ENCODE results near the gene WDR47.

Gene WDR47

DNA sequence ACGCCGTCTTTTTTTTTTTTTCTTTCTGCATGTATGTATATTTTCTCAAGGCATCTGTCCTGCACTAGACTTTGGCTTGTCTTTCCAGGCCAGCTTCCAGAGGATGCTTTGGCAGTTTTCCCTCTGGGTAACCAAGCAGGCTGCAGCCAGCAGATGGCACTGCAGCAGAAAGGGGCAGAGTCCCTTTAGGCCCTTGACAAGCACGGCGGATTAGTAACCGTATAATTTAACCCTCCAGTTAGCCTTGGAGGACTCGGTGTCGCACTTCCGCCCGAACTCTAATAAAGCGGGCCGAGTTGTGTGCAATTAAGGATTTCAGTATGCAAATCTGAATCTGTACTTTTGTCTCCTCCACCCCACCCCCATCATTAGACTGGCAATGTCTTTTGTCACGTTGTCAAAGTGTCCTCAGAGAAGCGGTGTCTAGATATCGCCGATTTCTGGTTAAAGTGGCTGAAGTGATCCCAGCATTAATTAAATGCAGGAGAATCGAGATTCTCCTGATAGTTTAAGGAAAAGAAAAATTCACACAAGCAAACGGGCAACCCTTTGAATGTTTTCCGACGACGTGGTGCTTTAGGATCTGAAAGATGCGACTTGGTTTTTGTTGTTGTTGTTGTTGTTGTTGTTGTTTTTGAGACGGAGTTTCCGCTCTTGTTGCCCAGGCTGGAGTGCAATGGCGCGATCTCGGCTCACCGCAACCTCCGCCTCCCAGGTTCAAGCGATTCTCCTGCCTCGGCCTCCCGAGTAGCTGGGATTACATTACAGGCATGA, 47.5 kb upstream of the WDR47 start:
- no peaks in the 10 kb centered on the region for H3K9me3 ChIP-seq (ENCODE audit: insufficient read depth, low read depth, low read length)
- H3K79me1 ChIP-seq (ENCODE audit: low read length), result peaks cover 7% of the 10 kb centered on the region
- no peak overlapping the region for H2BK120ac ChIP-seq (ENCODE audit: insufficient read depth, low read length, poor library complexity)
- no peak overlapping the region for H2BK5ac ChIP-seq (ENCODE audit: low read depth, low read length, poor library complexity)
- DNase-seq, result peak; percentile 82 to 84
- H2BK12ac ChIP-seq (ENCODE audit: low read length), result no peak overlapping the region
- H3K14ac ChIP-seq (ENCODE audit: low read length), result no peak overlapping the region
- no peak overlapping the region for H2AFZ ChIP-seq (ENCODE audit: insufficient read depth, low read length, poor library complexity)
- H3K79me2 ChIP-seq (ENCODE audit: control insufficient read depth, insufficient read depth, low read length, poor library complexity), result peaks cover 5% of the 10 kb centered on the region
- peak overlapping the region; percentile 80 for H4K91ac ChIP-seq (ENCODE audit: low read depth, low read length)
- no peak overlapping the region for H4K12ac ChIP-seq (ENCODE audit: low read depth, low read length)
- whole genome bisulfite sequencing (ENCODE audit: extremely low coverage, insufficient coverage, insufficient read length), result no CpG with 5 or more reads among the region's 31 CpGs
- no peak overlapping the region for H2AK5ac ChIP-seq (ENCODE audit: low read length)
- no peak overlapping the region for H3K4me2 ChIP-seq (ENCODE audit: low read length)
- no peak overlapping the region for H3K23ac ChIP-seq (ENCODE audit: low read length)
- no peak overlapping the region for H4K8ac ChIP-seq (ENCODE audit: low read depth, low read length)
- H3K4me1 ChIP-seq (ENCODE audit: control insufficient read depth in 1 of 2, insufficient read depth in 2 of 2, low read length in 2 of 2), result peaks cover 8 to 11% of the 10 kb centered on the region in 2 experiments
- no peak overlapping the region for H3K18ac ChIP-seq (ENCODE audit: low read length)
- no peak overlapping the region for H3K4me3 ChIP-seq (ENCODE audit: low read depth, low read length)
- peaks cover 4 to 8% of the 10 kb centered on the region in 2 experiments for H3K36me3 ChIP-seq (ENCODE audit: control insufficient read depth in 1 of 2, insufficient read depth in 2 of 2, low read length in 2 of 2)
- H3K4ac ChIP-seq (ENCODE audit: low read depth, low read length), result no peak overlapping the region
- H3K9ac ChIP-seq (ENCODE audit: low read length), result no peak overlapping the region
- no peak overlapping the region for H3K27ac ChIP-seq (ENCODE audit: low read depth, low read length)
- H3K27me3 ChIP-seq (ENCODE audit: insufficient read depth, low read length), result no peaks in the 10 kb centered on the region

DNA sequence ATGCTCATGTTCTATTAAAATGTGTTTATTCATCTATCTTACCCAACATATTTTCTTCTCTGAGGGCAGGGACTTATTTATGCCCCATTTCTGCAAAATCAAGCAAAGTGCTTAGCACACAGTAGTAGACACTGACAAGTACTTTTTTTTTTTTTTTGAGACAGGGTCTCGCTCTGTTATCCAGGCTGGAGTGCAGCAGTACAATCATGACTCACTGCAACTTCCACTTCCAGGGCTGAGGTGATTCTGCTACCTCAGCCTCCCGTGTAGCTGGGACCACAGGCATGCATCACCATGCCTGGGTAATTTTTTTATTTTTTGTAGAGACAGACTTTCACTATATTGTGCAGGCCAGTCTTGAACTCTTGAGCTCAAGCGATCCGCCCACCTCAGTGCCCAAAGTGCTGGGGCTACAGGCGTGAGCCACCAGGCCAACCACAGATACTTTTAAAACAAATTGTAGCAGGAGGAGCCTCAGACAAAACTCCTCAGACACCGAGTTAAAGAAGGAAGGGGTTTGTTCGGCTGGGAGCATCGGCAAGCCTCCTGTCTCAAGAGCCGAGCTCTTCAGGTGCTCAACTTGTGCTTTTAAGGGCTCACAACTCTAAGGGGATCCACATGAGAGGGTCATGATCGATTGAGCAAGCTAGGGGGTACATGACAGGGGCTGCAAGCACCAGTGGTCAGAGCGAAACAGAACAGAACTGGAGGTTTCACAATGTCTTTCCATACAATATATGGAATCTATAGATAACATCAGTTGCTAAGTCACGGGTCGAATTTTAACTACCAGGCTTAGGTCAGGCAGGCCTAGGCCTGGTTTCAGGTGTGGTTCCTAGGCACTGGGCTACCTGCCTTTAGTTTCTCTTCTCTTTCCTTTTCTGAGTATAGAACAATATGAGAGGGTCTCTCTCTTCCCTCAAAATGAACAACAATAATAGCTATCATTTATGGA, 42.9 kb upstream of the WDR47 start:
- WGBS (ENCODE audit: extremely low coverage, insufficient coverage, insufficient read length), result no CpG with 5 or more reads among the region's 13 CpGs
- H2AK5ac ChIP-seq (ENCODE audit: low read length), result no peak overlapping the region

DNA sequence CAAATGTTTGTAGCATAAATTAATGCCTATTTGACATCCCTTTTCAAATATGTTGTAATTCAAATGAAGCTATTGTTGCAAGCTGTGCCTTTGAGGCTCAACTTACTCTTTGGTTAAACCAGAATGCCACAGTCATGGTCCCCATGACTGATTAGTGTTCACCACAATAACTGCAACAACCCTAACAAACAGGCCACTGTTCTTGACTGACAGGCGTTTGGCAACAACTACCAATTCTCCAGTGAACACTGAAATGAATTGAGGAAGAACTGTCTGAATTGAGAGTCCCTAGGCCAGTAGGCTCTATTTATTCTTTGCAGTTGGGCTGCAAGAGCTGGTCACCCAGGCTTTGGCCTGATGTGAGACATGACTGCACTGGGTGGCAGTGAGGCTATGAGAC, 42.0 kb upstream of the WDR47 start:
- Histone ChIP-seq H3K4me2 (ENCODE audit: low read length) (no peak overlapping the region), H4K8ac (ENCODE audit: low read depth, low read length) (no peak overlapping the region), H2AK5ac (ENCODE audit: low read length) (no peak overlapping the region), H3K79me1 (ENCODE audit: low read length) (no peaks in the 10 kb centered on the region), H3K9ac (ENCODE audit: low read length) (no peak overlapping the region), H2AFZ (ENCODE audit: insufficient read depth, low read length, poor library complexity) (no peak overlapping the region), H3K27ac (ENCODE audit: low read depth, low read length) (no peak overlapping the region), H3K4me3 (ENCODE audit: low read depth, low read length) (no peak overlapping the region), H2BK120ac (ENCODE audit: insufficient read depth, low read length, poor library complexity) (no peak overlapping the region), H3K27me3 (ENCODE audit: insufficient read depth, low read length) (no peaks in the 10 kb centered on the region), H4K91ac (ENCODE audit: low read depth, low read length) (no peak overlapping the region), H2BK12ac (ENCODE audit: low read length) (no peak overlapping the region), H3K18ac (ENCODE audit: low read length) (no peak overlapping the region), H3K4ac (ENCODE audit: low read depth, low read length) (peak overlapping the region; percentile 14), H3K14ac (ENCODE audit: low read length) (no peak overlapping the region), H3K23ac (ENCODE audit: low read length) (no peak overlapping the region), H3K79me2 (ENCODE audit: control insufficient read depth, insufficient read depth, low read length, poor library complexity) (no peaks in the 10 kb centered on the region), H3K9me3 (ENCODE audit: insufficient read depth, low read depth, low read length) (no peaks in the 10 kb centered on the region), H2BK5ac (ENCODE audit: low read depth, low read length, poor library complexity) (no peak overlapping the region), H4K12ac (ENCODE audit: low read depth, low read length) (no peak overlapping the region), H3K4me1 (ENCODE audit: control insufficient read depth in 1 of 2, insufficient read depth in 2 of 2, low read length in 2 of 2) (peaks cover 5 to 6% of the 10 kb centered on the region in 2 experiments), H3K36me3 (ENCODE audit: control insufficient read depth in 1 of 2, insufficient read depth in 2 of 2, low read length in 2 of 2) (no peaks in the 10 kb centered on the region)
- DNase-seq, result no peak
- no CpG with 5 or more reads among the region's 1 CpG for WGBS (ENCODE audit: extremely low coverage, insufficient coverage, insufficient read length)

More for the DNA sequence above, 42.9 kb upstream of the WDR47 start:
- H3K23ac ChIP-seq (ENCODE audit: low read length), result no peak overlapping the region
- no peak overlapping the region for H4K12ac ChIP-seq (ENCODE audit: low read depth, low read length)
- H2BK120ac ChIP-seq (ENCODE audit: insufficient read depth, low read length, poor library complexity), result peak overlapping the region; percentile 2
- no peak overlapping the region for H4K8ac ChIP-seq (ENCODE audit: low read depth, low read length)
- H3K79me2 ChIP-seq (ENCODE audit: control insufficient read depth, insufficient read depth, low read length, poor library complexity), result no peaks in the 10 kb centered on the region
- DNase-seq, result no peak
- no peak overlapping the region for H3K18ac ChIP-seq (ENCODE audit: low read length)
- no peak overlapping the region for H3K14ac ChIP-seq (ENCODE audit: low read length)
- H3K4me1 ChIP-seq (ENCODE audit: control insufficient read depth in 1 of 2, insufficient read depth in 2 of 2, low read length in 2 of 2), result peaks cover 5 to 6% of the 10 kb centered on the region in 2 experiments
- no peak overlapping the region for H2BK12ac ChIP-seq (ENCODE audit: low read length)
- H3K4me3 ChIP-seq (ENCODE audit: low read depth, low read length), result no peak overlapping the region
- peak overlapping the region; percentile 60 for H2AFZ ChIP-seq (ENCODE audit: insufficient read depth, low read length, poor library complexity)
- no peak overlapping the region for H3K4ac ChIP-seq (ENCODE audit: low read depth, low read length)
- no peaks in the 10 kb centered on the region for H3K9me3 ChIP-seq (ENCODE audit: insufficient read depth, low read depth, low read length)
- H3K27me3 ChIP-seq (ENCODE audit: insufficient read depth, low read length), result no peaks in the 10 kb centered on the region
- no peak overlapping the region for H3K4me2 ChIP-seq (ENCODE audit: low read length)
- peak overlapping the region; percentile 27 for H3K27ac ChIP-seq (ENCODE audit: low read depth, low read length)
- no peak overlapping the region for H3K9ac ChIP-seq (ENCODE audit: low read length)
- no peak overlapping the region for H4K91ac ChIP-seq (ENCODE audit: low read depth, low read length)
- no peaks in the 10 kb centered on the region for H3K36me3 ChIP-seq (ENCODE audit: control insufficient read depth in 1 of 2, insufficient read depth in 2 of 2, low read length in 2 of 2)
- no peaks in the 10 kb centered on the region for H3K79me1 ChIP-seq (ENCODE audit: low read length)
- no peak overlapping the region for H2BK5ac ChIP-seq (ENCODE audit: low read depth, low read length, poor library complexity)

GRCh38 chr1:109083501-109083900, 41.6 kb upstream of the WDR47 start:
- no peak overlapping the region for H3K23ac ChIP-seq (ENCODE audit: low read length)
- H3K9me3 ChIP-seq (ENCODE audit: insufficient read depth, low read depth, low read length), result no peaks in the 10 kb centered on the region
- no peak overlapping the region for H4K12ac ChIP-seq (ENCODE audit: low read depth, low read length)
- H3K4me1 ChIP-seq (ENCODE audit: control insufficient read depth in 1 of 2, insufficient read depth in 2 of 2, low read length in 2 of 2), result peaks cover 5 to 6% of the 10 kb centered on the region in 2 experiments
- no peak overlapping the region for H2AFZ ChIP-seq (ENCODE audit: insufficient read depth, low read length, poor library complexity)
- H3K9ac ChIP-seq (ENCODE audit: low read length), result no peak overlapping the region
- no peaks in the 10 kb centered on the region for H3K27me3 ChIP-seq (ENCODE audit: insufficient read depth, low read length)
- H3K4ac ChIP-seq (ENCODE audit: low read depth, low read length), result no peak overlapping the region
- H3K27ac ChIP-seq (ENCODE audit: low read depth, low read length), result no peak overlapping the region
- H4K91ac ChIP-seq (ENCODE audit: low read depth, low read length), result no peak overlapping the region
- H2BK12ac ChIP-seq (ENCODE audit: low read length), result no peak overlapping the region
- no peaks in the 10 kb centered on the region for H3K36me3 ChIP-seq (ENCODE audit: control insufficient read depth in 1 of 2, insufficient read depth in 2 of 2, low read length in 2 of 2)
- H3K4me3 ChIP-seq (ENCODE audit: low read depth, low read length), result no peak overlapping the region
- no peak overlapping the region for H4K8ac ChIP-seq (ENCODE audit: low read depth, low read length)
- H2BK120ac ChIP-seq (ENCODE audit: insufficient read depth, low read length, poor library complexity), result no peak overlapping the region
- no peak overlapping the region for H2BK5ac ChIP-seq (ENCODE audit: low read depth, low read length, poor library complexity)
- no peak overlapping the region for H2AK5ac ChIP-seq (ENCODE audit: low read length)
- DNase-seq, result no peak
- H3K79me2 ChIP-seq (ENCODE audit: control insufficient read depth, insufficient read depth, low read length, poor library complexity), result no peaks in the 10 kb centered on the region
- H3K79me1 ChIP-seq (ENCODE audit: low read length), result no peaks in the 10 kb centered on the region
- WGBS (ENCODE audit: extremely low coverage, insufficient coverage, insufficient read length), result no CpG with 5 or more reads among the region's 3 CpGs
- no peak overlapping the region for H3K14ac ChIP-seq (ENCODE audit: low read length)
- no peak overlapping the region for H3K18ac ChIP-seq (ENCODE audit: low read length)
- no peak overlapping the region for H3K4me2 ChIP-seq (ENCODE audit: low read length)
